ENCODE data around the gene MRPS15. TPM values are rescaled to one million over a fixed set of nuclear protein-coding genes. Genes with fewer than 3 reads are reported as not detected.

MRPS15 gene
- total RNA-seq, 4 donors from 2014 or later = 19.5 to 59.5 (median 42.4) TPM

GRCh38 chr1:36486093-36486438, 21.9 kb upstream of the MRPS15 start:
- Histone ChIP-seq H3K27me3 (no peaks in the 10 kb centered on the region), H3K4me1 (peaks cover 0 to 7% (median 0%) of the 10 kb centered on the region in 4 donors), H3K9me3 (no peaks in the 10 kb centered on the region), H3K27ac (peak overlapping the region in 2 of 4 donors; percentile 12 to 28), H3K4me3 (no peak overlapping the region), H3K36me3 (no peaks in the 10 kb centered on the region)
- DNase-seq = no peak
- in situ Hi-C loops (cut with MboI; ENCODE audit: low pct_ligation_motif_present in 1 of 4, low pct_unique_long_range_greater_than_20kb in 1 of 4, low sequenced_read_pairs in 3 of 4) (no loop called here), intact Hi-C loops (cut with DNase I; ENCODE audit: low total_unique reads) (no loop called here)
- WGBS, 2 donors (ENCODE audit: low coverage in 1 of 2) = 67 to 81% methylated on average over 1 to 2 of the region's 2 CpGs
- TF ChIP-seq POLR2AphosphoS5 (IDR thresholded peaks at IDR 0.05) (no peak), EP300 (IDR thresholded peaks at IDR 0.05; ENCODE audit: low read depth) (no peak), POLR2A (IDR thresholded peaks at IDR 0.05) (no peak), CTCF (IDR thresholded peaks at IDR 0.05) (no peak)

- WGBS, 2 donors (ENCODE audit: low coverage in 1 of 2) = 87 to 88% methylated on average over 2 of the region's 2 CpGs
- in situ Hi-C loops (cut with MboI; ENCODE audit: low pct_ligation_motif_present in 1 of 4, low pct_unique_long_range_greater_than_20kb in 1 of 4, low sequenced_read_pairs in 3 of 4) = no loop called here
- H3K4me3 ChIP-seq = no peak overlapping the region
Measured at GRCh38 chr1:36484099-36484498, 19.9 kb upstream of the MRPS15 start.

GRCh38 chr1:36482724-36483388, 18.7 kb upstream of the MRPS15 start, which contains the start of gene CSF3R:
Gene CSF3R (minus strand): TSS chr1:36482913. CDS start chr1:36479496, 3,417 bp downstream.
- intact Hi-C loops (cut with DNase I; ENCODE audit: low total_unique reads) = no loop called here
- peak within 1 kb of the TSS in 1 of 4 donors; percentile 24 for H3K4me3 ChIP-seq
- H3K27me3 ChIP-seq = no peaks in the 10 kb centered on the region
- in situ Hi-C loops (cut with MboI; ENCODE audit: low pct_ligation_motif_present in 1 of 4, low pct_unique_long_range_greater_than_20kb in 1 of 4, low sequenced_read_pairs in 3 of 4) = no loop called here
- H3K27ac ChIP-seq = no peak within 1 kb of the TSS
- WGBS, 2 donors (ENCODE audit: low coverage in 1 of 2) = 52% methylated on average over 2 to 11 of the region's 13 CpGs
- no peak for DNase-seq
- no peaks in the 10 kb centered on the region for H3K9me3 ChIP-seq
- H3K4me1 ChIP-seq = peaks cover 0 to 7% (median 0%) of the 10 kb centered on the region in 4 donors
- H3K36me3 ChIP-seq = no peaks in the 10 kb centered on the region
- no peak for TF ChIP-seq CTCF (IDR thresholded peaks at IDR 0.05)
- no peak for TF ChIP-seq POLR2A (IDR thresholded peaks at IDR 0.05)
- no peak for TF ChIP-seq EP300 (IDR thresholded peaks at IDR 0.05; ENCODE audit: low read depth)
- TF ChIP-seq POLR2AphosphoS5 (IDR thresholded peaks at IDR 0.05) = no peak

More at GRCh38 chr1:36484099-36484498, 19.9 kb upstream of the MRPS15 start:
- TF ChIP-seq POLR2A (IDR thresholded peaks at IDR 0.05) (no peak), CTCF (IDR thresholded peaks at IDR 0.05) (no peak), EP300 (IDR thresholded peaks at IDR 0.05; ENCODE audit: low read depth) (no peak), POLR2AphosphoS5 (IDR thresholded peaks at IDR 0.05) (no peak)
- no peaks in the 10 kb centered on the region for H3K9me3 ChIP-seq
- H3K4me1 ChIP-seq = peaks cover 0 to 7% (median 0%) of the 10 kb centered on the region in 4 donors
- no peaks in the 10 kb centered on the region for H3K36me3 ChIP-seq
- intact Hi-C loops (cut with DNase I; ENCODE audit: low total_unique reads) = no loop called here
- no peak for DNase-seq
- H3K27me3 ChIP-seq = no peaks in the 10 kb centered on the region
- H3K27ac ChIP-seq = no peak overlapping the region

GRCh38 chr1:36481771-36482723, 17.9 kb upstream of the MRPS15 start:
- intact Hi-C loops (cut with DNase I; ENCODE audit: low total_unique reads) (no loop called here), in situ Hi-C loops (cut with MboI; ENCODE audit: low pct_ligation_motif_present in 1 of 4, low pct_unique_long_range_greater_than_20kb in 1 of 4, low sequenced_read_pairs in 3 of 4) (no loop called here)
- Histone ChIP-seq H3K27me3 (no peaks in the 10 kb centered on the region), H3K36me3 (no peaks in the 10 kb centered on the region), H3K4me1 (peaks cover 0 to 5% (median 0%) of the 10 kb centered on the region in 4 donors), H3K27ac (no peak overlapping the region), H3K4me3 (peak overlapping the region in 1 of 4 donors; percentile 24), H3K9me3 (no peaks in the 10 kb centered on the region)
- TF ChIP-seq POLR2AphosphoS5 (IDR thresholded peaks at IDR 0.05) = no peak
- TF ChIP-seq POLR2A (IDR thresholded peaks at IDR 0.05) = no peak
- TF ChIP-seq CTCF (IDR thresholded peaks at IDR 0.05) = no peak
- no peak for TF ChIP-seq EP300 (IDR thresholded peaks at IDR 0.05; ENCODE audit: low read depth)
- 14 to 47% methylated on average over 6 to 26 of the region's 26 CpGs for WGBS, 2 donors (ENCODE audit: low coverage in 1 of 2)
- DNase-seq = no peak
